Activated naive CD4-positive, alpha-beta T cell treated with anti-CD3 and anti-CD28 coated beads for 36 hours (primary cell): ENCODE data around the gene DHRS4. TPM values are rescaled to one million over a fixed set of nuclear protein-coding genes. Genes with fewer than 3 reads are reported as not detected.

Source experiments
- CTCF ChIA-PET: fragments of 350-600 bp; sonication (Branson Sonifier 250); formaldehyde crosslinking; loops from one replicate; lab custom pipeline; 2021; ENCODE audit warnings: antibody characterized with exemption; lab: Charles Lee
- DNase-seq: peaks from one replicate; pipeline ENCODE4 v3.0.0-alpha.2; 2020
- H3K27ac Mint-ChIP-seq: one replicate; pipeline ENCODE4 v1.8.0; 2021; ENCODE audit warnings: mild to moderate bottlenecking, mixed read lengths
- H3K27me3 Mint-ChIP-seq: one replicate; pipeline ENCODE4 v1.8.0; 2021; ENCODE audit warnings: low read depth, mixed read lengths
- H3K36me3 Mint-ChIP-seq: one replicate; pipeline ENCODE4 v1.8.0; 2021; ENCODE audit warnings: low read depth, mixed read lengths
- H3K4me1 Mint-ChIP-seq: one replicate; pipeline ENCODE4 v1.8.0; 2021; ENCODE audit warnings: low read depth, mixed read lengths
- H3K4me3 Mint-ChIP-seq: one replicate; pipeline ENCODE4 v1.8.0; 2021; ENCODE audit warnings: mild to moderate bottlenecking, moderate library complexity, mixed read lengths
- H3K9me3 Mint-ChIP-seq: one replicate; pipeline ENCODE4 v1.8.0; 2021; ENCODE audit warnings: mixed read lengths
- intact Hi-C: fragments of 100-400 bp; cut with micrococcal nuclease; formaldehyde crosslinking; loops from one replicate; pipeline ENCODE4 v1.15.1; 2023
- total RNA-seq, 2 experiments: library from RNA; stranded (reverse); gene quantifications; one replicate each; pipeline ENCODE4 v1.2.3, GENCODE V29; 2021

Gene DHRS4
- total RNA-seq, 2 experiments from 2014 or later, result 22.8 to 24.0 TPM

DNA sequence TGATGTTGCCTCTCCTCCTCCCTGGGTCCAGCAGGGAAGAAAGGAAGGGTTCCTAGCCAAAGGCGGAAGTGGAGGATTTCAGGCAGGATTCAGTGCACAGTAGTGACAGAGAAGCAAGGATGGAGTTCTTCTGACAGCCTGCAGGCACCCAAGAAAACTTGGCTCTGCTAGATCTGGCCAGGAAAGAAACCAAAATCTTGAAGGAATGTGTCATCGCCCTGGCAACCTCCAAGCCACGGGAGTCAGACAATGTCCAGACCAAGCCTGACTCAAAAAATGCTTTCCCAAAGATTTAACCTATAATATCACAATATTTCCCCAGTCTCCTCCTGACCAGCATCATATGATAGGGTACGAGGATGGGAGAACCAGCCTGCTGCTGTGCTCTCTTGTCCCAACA, 22.8 kb upstream of the DHRS4 start:
- Mint-ChIP-seq H3K36me3 (no peaks in the 10 kb centered on the region), H3K4me1 (no peaks in the 10 kb centered on the region), H3K4me3 (no peak overlapping the region), H3K27me3 (peaks cover 2% of the 10 kb centered on the region), H3K27ac (no peak overlapping the region), H3K9me3 (no peaks in the 10 kb centered on the region)
- CTCF ChIA-PET, result interaction anchor here (0.5 to 2.7 kb wide), 13 partner anchors 14 to 341 kb away, joined by 3 to 22 read pairs (median 4); partner anchors contain the start of gene DHRS4
- intact Hi-C loops, result loop anchor here (1.0 kb wide), 1 partner anchor 23 kb away; the partner anchor contains the start of gene DHRS4
- no peak for DNase-seq

DNA sequence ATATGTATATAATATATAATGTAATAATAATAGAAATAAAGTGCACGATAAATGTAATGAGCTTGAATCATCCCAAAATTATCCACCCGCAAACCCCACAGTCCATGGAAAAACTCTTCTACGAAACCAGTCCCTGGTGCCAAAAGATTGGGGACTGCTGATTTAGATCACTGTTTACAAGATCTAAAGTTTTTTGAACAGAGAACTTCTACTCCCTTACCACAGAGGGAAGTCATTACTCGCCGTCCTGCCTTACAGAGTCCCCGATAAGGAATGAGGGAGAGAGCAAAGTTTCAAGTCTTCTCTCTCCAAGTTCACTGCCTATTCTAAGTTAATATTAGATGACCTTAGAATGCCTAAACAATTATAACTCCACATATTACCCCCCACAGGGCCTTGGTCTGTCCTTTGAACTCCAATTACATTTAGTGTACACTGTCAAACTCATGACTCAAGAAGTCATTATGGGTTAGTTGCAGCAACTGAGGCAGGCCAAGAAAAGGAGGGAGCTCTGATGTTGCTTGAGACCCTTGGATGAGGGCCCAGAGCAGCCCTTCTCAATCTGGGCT, 21.8 kb upstream of the DHRS4 start:
- no peaks in the 10 kb centered on the region for H3K4me1 Mint-ChIP-seq
- CTCF ChIA-PET, result interaction anchor here (0.6 to 2.7 kb wide), 8 partner anchors 15 to 598 kb away, joined by 3 to 22 read pairs (median 5); partner anchors contain the start of gene DHRS4
- no peak for DNase-seq
- intact Hi-C loops, result no loop called here
- H3K36me3 Mint-ChIP-seq, result no peaks in the 10 kb centered on the region
- no peak overlapping the region for H3K4me3 Mint-ChIP-seq
- H3K27me3 Mint-ChIP-seq, result peaks cover 2% of the 10 kb centered on the region
- H3K9me3 Mint-ChIP-seq, result no peaks in the 10 kb centered on the region
- no peak overlapping the region for H3K27ac Mint-ChIP-seq

DNA sequence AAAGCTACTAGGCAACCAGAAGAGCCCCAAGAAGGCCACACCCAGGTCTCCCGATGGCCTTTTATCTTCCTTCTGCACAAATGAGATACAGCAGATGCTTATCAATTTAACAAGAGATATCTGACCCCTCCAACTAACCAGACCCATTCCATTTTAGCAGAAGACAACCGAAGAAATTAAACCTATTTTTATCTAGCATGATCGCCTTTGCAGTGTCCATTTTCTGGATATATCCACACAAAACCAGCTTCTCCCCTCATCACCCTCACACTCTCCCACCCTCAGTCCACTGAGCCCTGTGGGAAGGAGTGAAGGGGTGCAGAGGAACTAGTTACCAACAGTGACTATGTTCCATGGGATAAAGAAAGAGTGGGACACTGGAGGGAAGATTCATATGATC, 20.9 kb upstream of the DHRS4 start:
- no peaks in the 10 kb centered on the region for H3K9me3 Mint-ChIP-seq
- CTCF ChIA-PET, result interaction anchor here (0.6 to 2.7 kb wide), 10 partner anchors 12 to 598 kb away, joined by 3 to 21 read pairs (median 4); no protein-coding TSS in a partner anchor
- no peak overlapping the region for H3K4me3 Mint-ChIP-seq
- peaks cover 2% of the 10 kb centered on the region for H3K27me3 Mint-ChIP-seq
- no peaks in the 10 kb centered on the region for H3K4me1 Mint-ChIP-seq
- H3K27ac Mint-ChIP-seq, result no peak overlapping the region
- intact Hi-C loops, result no loop called here
- no peak for DNase-seq
- H3K36me3 Mint-ChIP-seq, result no peaks in the 10 kb centered on the region

DNA sequence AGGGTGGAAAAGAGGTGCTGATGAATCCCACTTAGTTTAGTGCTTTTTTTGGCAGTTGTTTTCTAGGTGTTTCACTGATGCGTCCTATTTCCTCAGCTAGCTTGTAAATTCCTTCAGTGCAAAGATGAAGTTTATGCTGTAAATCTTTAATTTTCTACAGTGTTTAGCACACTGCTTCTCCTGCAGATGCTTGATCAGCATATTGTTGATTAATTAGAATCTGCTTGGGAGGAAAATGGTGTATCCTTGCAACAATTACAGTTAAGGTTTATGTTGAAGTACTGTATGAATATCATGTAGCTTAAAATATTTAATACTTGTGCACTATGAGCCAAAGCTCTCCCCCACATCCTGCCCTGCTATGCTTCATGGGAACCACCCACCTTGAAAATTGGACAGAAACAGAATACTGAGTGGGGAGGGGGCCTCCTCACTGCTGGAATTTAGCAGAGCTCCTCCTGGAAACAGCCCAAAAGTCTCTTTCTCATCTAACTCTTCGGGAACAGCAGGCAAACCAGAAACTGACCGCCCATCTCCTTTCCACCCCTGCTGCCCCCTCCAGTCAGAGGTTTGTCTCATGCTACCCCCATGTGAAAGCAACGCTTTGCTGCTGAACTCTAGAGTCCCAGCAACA, 20.3 kb upstream of the DHRS4 start:
- H3K4me1 Mint-ChIP-seq, result no peaks in the 10 kb centered on the region
- no peak for DNase-seq
- H3K27me3 Mint-ChIP-seq, result peaks cover 2% of the 10 kb centered on the region
- H3K4me3 Mint-ChIP-seq, result no peak overlapping the region
- no peaks in the 10 kb centered on the region for H3K36me3 Mint-ChIP-seq
- CTCF ChIA-PET, result interaction anchor here (1.1 to 2.0 kb wide), 7 partner anchors 11 to 345 kb away, joined by 3 to 5 read pairs (median 4); no protein-coding TSS in a partner anchor
- no peak overlapping the region for H3K27ac Mint-ChIP-seq
- no peaks in the 10 kb centered on the region for H3K9me3 Mint-ChIP-seq
- intact Hi-C loops, result no loop called here

DNA sequence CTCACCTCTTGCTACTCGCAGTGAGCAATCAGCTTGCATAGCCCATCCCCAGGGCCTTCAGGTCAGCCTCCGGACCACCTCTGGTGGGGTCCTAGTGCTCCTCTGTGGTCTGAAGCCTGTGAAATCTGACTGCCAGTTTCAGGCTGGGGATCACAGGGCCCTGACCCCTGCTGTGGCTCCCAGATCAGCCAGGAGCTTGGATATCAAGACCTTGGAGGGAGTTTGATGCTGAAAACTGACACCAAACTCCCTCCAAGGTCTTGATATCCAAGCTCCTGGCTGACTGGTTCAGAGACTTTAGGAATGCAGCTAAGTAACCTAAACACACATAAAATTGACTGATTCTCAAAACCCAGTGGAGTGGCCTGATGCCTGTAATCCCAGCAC, 19.8 kb upstream of the DHRS4 start:
- Mint-ChIP-seq H3K4me3 (no peak overlapping the region), H3K9me3 (no peaks in the 10 kb centered on the region), H3K27ac (no peak overlapping the region), H3K27me3 (peaks cover 2% of the 10 kb centered on the region), H3K36me3 (no peaks in the 10 kb centered on the region), H3K4me1 (no peaks in the 10 kb centered on the region)
- CTCF ChIA-PET, result interaction anchor here (1.6 to 2.0 kb wide), 2 partner anchors 23 to 302 kb away, joined by 5 read pairs; no protein-coding TSS in a partner anchor
- DNase-seq, result no peak
- intact Hi-C loops, result no loop called here

DNA sequence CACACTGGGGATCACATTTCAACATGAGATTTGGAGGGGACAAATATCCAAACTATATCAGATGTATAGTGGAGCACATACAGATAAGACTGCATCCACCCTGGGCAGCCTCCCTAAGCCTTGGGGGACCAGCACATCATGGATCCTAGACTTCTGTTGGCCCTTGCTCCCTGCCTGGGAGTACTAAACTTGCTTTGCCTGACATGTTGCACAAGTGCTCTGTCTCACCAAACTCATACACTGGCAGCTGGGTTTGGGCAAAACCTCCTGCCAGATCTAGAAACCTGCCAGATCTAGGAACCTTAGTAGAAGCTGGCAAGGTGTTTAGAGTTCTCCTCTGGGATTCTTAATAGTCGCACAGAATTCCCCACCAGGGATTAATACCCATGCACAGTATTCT, 18.4 kb upstream of the DHRS4 start:
- Mint-ChIP-seq H3K36me3 (no peaks in the 10 kb centered on the region), H3K27me3 (no peaks in the 10 kb centered on the region), H3K4me3 (no peak overlapping the region), H3K4me1 (no peaks in the 10 kb centered on the region), H3K9me3 (no peaks in the 10 kb centered on the region), H3K27ac (no peak overlapping the region)
- no peak for DNase-seq
- intact Hi-C loops, result no loop called here
- CTCF ChIA-PET, result interaction anchor here (2.0 kb wide), 1 partner anchor 24 kb away, joined by 5 read pairs; no protein-coding TSS in a partner anchor

DNA sequence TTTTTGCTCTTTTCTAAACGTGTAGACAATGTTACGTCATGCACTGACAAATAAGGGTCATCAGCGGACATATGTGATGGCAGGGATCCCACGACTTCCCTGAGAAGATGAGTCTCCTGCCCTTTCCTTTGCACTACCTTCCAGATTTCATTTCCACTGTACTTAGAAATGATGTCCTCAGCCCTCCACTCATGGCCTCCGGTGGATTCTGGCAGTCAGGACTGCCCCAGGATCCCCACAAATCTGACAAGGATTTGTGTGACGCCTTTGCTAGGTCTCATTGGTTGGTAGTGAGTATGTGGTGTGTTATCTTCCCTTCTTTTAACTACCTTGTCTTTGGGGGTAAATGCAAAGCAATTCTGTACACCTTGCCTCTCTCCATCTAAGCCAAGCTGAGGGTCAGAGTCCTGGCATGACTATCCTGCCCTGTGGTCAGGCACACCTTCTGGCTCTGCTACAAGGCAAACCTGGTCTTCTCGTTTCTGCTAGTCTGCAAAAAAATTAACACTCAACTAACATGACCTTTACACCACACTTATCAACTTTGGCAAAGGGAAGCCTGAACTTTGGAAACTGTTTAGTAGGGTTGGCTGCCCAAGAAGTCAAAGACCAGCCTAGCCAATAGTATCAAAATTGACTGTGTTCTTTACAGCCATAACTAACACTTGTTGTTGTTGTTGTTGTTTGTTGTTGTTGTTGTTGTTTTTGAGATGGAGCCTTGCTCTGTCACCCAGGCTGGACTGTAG, 17.3 kb upstream of the DHRS4 start:
- H3K9me3 Mint-ChIP-seq, result no peaks in the 10 kb centered on the region
- intact Hi-C loops, result no loop called here
- peaks cover 1% of the 10 kb centered on the region for H3K36me3 Mint-ChIP-seq
- no peaks in the 10 kb centered on the region for H3K27me3 Mint-ChIP-seq
- CTCF ChIA-PET, result interaction anchor here (0.6 kb wide), 1 partner anchor 306 kb away, joined by 3 read pairs; no protein-coding TSS in a partner anchor
- no peak overlapping the region for H3K4me3 Mint-ChIP-seq
- H3K27ac Mint-ChIP-seq, result no peak overlapping the region
- H3K4me1 Mint-ChIP-seq, result no peaks in the 10 kb centered on the region
- DNase-seq, result no peak

DNA sequence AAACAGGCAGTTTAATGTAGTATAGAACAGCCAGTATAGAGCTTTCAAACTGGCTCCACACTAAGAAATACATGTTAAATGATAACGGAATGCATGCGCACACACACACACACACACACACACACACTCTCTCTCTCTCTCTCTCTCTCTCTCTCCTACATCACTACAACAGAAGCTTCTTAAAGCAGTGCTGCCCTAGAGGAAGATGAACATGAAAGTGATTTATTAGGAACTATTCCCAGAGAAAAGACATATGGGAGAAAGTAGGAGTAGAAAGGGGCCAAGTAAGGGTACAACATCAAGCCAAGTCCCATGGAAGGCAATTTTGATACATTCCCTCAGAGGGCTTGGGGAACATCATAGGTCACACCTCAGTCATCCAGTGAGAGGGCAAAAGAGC, 16.4 kb upstream of the DHRS4 start:
- no peaks in the 10 kb centered on the region for H3K4me1 Mint-ChIP-seq
- no peak overlapping the region for H3K4me3 Mint-ChIP-seq
- intact Hi-C loops, result no loop called here
- CTCF ChIA-PET, result interaction anchor here (0.6 kb wide), 1 partner anchor 307 kb away, joined by 3 read pairs; no protein-coding TSS in a partner anchor
- H3K27me3 Mint-ChIP-seq, result no peaks in the 10 kb centered on the region
- H3K36me3 Mint-ChIP-seq, result peaks cover 1% of the 10 kb centered on the region
- H3K9me3 Mint-ChIP-seq, result no peaks in the 10 kb centered on the region
- DNase-seq, result no peak
- no peak overlapping the region for H3K27ac Mint-ChIP-seq

DNA sequence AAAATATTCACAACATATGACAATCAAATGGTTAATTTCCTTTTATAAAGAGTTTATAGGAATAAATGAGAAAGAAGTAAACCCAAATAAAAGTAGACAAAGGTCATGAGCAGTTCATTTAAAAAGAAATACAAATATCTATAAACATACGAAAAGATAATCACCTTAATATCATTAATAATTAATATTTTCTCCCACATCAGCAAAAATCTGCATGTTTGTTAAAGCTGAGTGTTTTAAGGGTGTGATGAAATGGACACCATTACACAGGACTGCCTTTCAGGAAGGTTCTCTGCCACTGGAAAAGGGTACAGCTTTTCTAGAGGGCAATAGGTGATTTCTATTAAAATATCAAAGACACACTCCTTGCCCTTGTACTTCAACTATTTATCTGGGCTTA, 14.7 kb upstream of the DHRS4 start:
- CTCF ChIA-PET, result no interaction called here
- no peak for DNase-seq
- no peak overlapping the region for H3K27ac Mint-ChIP-seq
- H3K4me3 Mint-ChIP-seq, result no peak overlapping the region
- H3K4me1 Mint-ChIP-seq, result no peaks in the 10 kb centered on the region
- no peaks in the 10 kb centered on the region for H3K9me3 Mint-ChIP-seq
- intact Hi-C loops, result no loop called here
- peaks cover 1% of the 10 kb centered on the region for H3K36me3 Mint-ChIP-seq
- no peaks in the 10 kb centered on the region for H3K27me3 Mint-ChIP-seq

DNA sequence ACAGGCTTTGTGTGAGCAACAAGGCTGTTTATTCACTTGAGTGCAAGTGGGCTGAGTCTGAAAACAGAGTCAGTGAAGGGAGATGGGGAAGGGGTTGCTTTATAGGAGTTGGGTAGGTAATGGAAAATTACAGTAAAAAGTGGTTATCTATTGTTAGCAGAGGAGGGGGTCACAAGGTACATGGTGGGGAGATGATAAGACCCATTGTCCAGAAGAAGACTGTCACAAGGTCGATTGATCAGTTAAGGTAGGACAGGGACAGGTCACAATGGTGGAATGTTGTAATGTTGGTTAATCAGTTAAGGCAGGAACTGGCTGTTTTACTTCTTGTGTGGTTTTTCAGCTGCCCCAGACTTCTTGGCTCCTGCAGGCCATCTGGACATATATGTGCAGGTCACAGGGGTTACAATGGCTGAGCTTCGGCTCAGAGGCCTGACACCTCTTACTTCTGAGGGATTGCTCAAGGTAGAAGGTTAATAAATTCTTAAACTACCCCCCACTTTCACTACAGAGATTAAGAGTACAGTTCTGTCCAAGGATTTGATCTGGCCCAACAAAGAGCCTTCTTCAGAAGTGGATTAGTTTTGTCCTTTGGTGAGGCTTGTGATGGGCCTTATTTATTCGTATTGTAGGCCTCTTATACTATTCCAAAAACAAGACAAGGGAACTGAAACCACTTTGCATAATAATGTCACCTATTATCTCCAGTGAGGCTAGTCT, 13.8 kb upstream of the DHRS4 start:
- intact Hi-C loops, result no loop called here
- no peak for DNase-seq
- no peak overlapping the region for H3K27ac Mint-ChIP-seq
- no peaks in the 10 kb centered on the region for H3K4me1 Mint-ChIP-seq
- no peak overlapping the region for H3K4me3 Mint-ChIP-seq
- H3K27me3 Mint-ChIP-seq, result no peaks in the 10 kb centered on the region
- no peaks in the 10 kb centered on the region for H3K9me3 Mint-ChIP-seq
- peaks cover 1% of the 10 kb centered on the region for H3K36me3 Mint-ChIP-seq
- CTCF ChIA-PET, result no interaction called here

DNA sequence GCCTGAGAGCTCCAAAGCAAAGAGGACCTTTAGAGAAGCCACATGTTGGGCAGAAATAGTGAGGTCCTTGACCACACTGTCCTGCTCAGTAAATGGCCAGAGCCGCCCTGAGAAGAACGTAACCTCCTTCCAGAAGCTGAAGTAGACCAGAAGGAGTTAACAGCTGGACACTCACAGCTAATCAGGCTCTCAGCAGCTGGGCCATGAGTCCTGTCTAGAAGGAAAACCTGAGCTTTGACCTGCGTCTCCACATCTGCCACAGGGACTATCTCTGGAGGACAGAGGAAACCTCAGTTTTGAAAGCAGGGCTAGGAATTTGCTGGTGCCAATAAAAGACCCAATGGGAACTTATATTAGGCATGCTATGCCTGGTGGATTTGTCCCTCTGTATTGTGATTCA, 12.3 kb upstream of the DHRS4 start:
- CTCF ChIA-PET, result interaction anchor here (0.6 kb wide), 1 partner anchor 84 kb away, joined by 7 read pairs; no protein-coding TSS in a partner anchor
- Mint-ChIP-seq H3K27ac (no peak overlapping the region), H3K4me1 (peaks cover 2% of the 10 kb centered on the region), H3K27me3 (no peaks in the 10 kb centered on the region), H3K4me3 (no peak overlapping the region), H3K36me3 (peaks cover 1% of the 10 kb centered on the region), H3K9me3 (no peaks in the 10 kb centered on the region)
- no peak for DNase-seq
- intact Hi-C loops, result no loop called here

DNA sequence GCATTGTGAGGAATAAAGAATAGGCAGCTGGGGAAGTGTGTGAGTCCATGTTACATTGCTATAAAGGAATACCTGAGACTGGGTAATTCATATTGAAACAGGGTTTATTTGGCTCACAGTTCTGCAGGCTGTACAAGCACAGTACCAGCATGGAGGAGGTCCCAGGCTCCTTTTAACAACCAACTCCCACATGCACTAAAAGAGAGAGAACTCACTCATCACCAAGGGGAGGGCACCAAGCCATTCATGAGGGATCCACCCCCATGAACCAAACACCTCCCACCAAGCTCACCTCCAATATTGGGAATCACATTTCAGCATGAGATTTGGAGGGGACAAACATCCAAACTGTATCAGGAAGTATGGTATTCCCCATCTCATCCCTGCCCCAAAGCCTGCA, 11.9 kb upstream of the DHRS4 start:
- intact Hi-C loops, result no loop called here
- H3K4me3 Mint-ChIP-seq, result no peak overlapping the region
- H3K9me3 Mint-ChIP-seq, result no peaks in the 10 kb centered on the region
- H3K36me3 Mint-ChIP-seq, result peaks cover 1% of the 10 kb centered on the region
- H3K4me1 Mint-ChIP-seq, result peaks cover 6% of the 10 kb centered on the region
- no peak for DNase-seq
- CTCF ChIA-PET, result interaction anchor here (0.6 kb wide), 1 partner anchor 85 kb away, joined by 7 read pairs; no protein-coding TSS in a partner anchor
- H3K27ac Mint-ChIP-seq, result no peak overlapping the region
- no peaks in the 10 kb centered on the region for H3K27me3 Mint-ChIP-seq
